DMS53 (cell line): ENCODE data around the gene TRIM14.
"Not testable (repeated sequence)": the region's sequence is repeated elsewhere in the genome, so short reads cannot be mapped to it uniquely, and the experiment has no call there.

Experiments used
- DNase-seq: peaks from one replicate; lab custom pipeline; 2025; lab: John Stamatoyannopoulos, UW

Gene TRIM14

DNA sequence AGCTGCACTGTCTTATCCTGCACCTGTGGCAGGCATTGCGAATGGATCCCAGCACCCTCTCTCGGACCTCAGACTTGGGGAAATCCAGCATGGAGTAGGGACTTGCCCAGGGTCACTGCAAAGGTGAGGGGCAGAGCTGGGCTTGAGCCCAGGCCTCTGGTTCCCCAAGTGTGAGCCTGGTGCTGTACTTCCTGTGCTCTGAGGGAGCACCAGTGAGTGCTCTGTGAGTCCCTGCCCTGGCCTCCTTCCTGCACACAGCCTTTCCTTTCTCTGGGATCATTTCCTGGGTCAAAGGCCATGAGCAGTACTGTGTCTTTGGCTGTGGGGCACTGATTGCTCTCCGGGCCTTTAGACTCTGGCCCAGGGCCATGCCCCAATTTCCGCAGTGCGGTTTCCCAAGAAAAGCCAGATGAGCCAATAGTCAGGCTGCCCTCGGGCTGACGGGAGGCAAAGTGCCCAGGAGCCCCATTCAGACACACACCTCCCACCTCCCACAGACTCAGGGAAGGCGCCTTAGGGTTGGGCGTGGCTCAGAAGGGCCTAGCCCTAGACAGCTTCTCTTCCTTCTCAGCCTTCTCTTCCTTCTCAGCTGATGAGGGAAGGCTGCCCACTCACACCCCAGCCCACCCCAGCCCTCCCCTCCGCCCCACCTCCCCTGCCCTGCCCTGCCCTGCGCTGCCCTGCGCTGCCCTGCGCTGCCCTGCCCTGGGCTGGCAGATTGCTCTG lies 23.3 kb upstream of the TRIM14 start:
- no peak for DNase-seq

DNA sequence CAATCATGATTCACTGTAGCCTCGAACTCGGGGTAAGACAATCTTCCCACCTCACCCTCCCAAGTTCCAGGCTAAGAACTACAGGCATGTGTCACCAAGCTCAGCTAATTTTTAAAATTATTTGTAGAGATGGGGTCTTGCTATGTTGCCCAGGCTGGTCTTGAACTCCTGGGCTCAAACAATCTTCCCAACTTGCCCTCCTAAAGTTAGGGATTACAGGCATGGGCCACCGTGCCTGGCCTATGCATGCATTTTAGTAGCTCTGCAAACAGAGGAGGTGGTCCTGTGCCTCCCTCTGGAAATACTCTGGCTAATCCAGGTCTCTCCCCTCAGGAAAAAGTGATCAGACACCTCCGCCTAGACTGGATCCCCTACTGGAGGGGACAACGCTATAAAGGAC lies 21.5 kb upstream of the TRIM14 start:
- no peak for DNase-seq

GRCh38 chr9:98136489-98136888 lies 17.5 kb upstream of the TRIM14 start:
- DNase-seq, result no peak

GRCh38 chr9:98135938-98136337 lies 16.9 kb upstream of the TRIM14 start:
- DNase-seq, result no peak

DNA sequence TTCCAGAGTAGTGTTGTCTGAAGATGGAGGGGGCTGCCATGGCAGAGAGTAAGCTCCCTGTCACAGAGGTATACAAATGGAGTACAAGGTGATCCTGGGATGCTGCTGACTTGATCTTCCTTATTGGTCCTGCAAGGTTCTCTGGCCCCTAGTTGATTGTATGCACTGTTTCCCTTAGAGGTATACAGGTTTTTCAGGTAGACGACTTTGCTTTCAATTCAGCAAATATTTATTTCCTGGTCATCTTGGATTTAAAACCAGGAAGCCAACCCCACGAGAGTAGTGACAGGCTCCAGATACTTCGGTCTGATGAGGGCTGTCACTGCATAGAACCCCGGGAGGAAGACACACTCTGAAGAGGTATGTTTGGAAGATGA lies 16.5 kb upstream of the TRIM14 start:
- DNase-seq, result peak; percentile 17

GRCh38 chr9:98134702-98135557 lies 15.9 kb upstream of the TRIM14 start:
- DNase-seq, result no peak

DNA sequence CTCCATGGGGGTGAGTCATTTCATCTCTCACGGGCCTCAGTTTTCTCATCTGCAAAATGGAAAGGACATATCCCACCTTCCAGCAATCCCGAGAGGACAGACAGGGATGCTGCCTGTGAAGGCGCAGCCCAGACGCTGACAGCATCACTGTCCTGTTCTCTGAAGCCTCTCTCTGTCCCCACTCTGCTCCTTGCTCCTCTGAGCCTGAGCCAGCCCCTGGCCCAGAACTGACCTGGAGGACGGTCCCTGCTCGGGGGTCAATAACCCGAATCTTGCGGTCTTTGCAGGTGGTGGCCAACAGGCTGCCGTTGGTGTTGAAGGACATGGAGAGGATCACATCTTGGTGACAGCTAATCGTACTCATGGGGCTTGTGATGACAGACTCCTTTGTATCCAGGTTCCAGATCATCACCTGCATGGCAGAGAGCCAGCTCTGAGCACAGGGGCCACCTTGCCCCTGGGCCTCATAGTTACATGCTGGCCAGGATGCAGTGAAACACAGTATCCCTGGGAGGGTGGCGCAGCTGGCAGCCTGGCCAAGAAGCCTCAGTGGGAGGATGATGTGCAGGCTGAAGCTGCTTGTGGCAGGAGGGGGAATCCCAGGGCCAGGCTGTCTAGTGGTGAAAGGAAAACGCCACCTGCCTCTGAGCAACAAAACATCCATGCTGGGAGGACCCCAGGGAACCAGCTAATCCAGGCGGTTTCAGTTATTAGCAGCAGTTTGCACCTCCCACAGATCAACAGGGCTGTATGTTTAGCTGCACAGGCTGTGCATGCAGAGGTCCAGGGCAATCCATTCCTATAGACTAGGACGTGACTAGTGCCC lies 14.0 kb upstream of the TRIM14 start:
- DNase-seq, result peak; percentile 74

DNA sequence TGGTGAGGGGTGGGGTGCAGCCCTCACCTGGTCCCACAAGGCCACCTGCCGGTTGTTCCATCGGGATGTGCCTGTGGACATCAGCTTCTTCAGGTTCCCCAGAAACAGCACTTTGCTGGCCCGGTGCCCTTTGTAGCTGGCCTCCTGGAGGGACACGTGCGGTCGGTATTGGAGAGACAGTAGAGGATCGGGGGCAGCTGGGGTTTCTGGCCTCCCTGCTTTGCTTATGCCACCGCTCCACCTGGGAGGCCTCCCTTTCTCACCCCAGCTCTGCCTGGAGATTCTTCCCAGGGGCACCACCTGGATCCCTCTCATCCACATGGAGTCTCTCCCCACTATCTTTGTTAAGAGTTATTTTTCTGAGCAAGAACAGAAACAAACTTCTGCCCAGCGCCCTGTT lies 13.1 kb upstream of the TRIM14 start:
- no peak for DNase-seq

- no peak for DNase-seq
Observed at GRCh38 chr9:98130576-98131228, 11.7 kb upstream of the TRIM14 start.

- not testable (repeated sequence) for DNase-seq
Observed at GRCh38 chr9:98130060-98130459, 11.0 kb upstream of the TRIM14 start.

- DNase-seq, result no peak
Observed at GRCh38 chr9:98129451-98129881, 10.4 kb upstream of the TRIM14 start.

- DNase-seq, result no peak
Observed at GRCh38 chr9:98128316-98128715, 9.3 kb upstream of the TRIM14 start.

DNA sequence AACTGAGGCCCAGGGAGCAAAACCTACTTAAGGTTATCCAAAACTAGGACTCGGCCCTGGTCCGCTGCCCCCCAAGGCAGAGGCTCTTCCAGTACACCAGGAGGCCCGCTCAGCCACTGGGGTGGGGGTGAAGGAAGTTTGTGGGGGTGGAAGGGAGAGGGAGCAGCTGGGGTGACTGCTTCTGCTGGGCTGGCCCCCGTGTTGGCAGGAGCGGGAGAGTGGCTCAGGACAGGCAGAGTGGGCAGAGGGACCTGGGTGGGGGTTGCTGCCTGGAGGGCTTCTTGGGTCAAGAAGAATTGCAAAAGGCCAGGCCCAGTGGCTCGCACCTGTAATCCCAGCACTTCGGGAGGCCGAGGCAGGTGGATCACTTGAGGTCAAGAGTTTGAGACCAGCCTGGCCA lies 8.2 kb upstream of the TRIM14 start:
- DNase-seq, result no peak

DNA sequence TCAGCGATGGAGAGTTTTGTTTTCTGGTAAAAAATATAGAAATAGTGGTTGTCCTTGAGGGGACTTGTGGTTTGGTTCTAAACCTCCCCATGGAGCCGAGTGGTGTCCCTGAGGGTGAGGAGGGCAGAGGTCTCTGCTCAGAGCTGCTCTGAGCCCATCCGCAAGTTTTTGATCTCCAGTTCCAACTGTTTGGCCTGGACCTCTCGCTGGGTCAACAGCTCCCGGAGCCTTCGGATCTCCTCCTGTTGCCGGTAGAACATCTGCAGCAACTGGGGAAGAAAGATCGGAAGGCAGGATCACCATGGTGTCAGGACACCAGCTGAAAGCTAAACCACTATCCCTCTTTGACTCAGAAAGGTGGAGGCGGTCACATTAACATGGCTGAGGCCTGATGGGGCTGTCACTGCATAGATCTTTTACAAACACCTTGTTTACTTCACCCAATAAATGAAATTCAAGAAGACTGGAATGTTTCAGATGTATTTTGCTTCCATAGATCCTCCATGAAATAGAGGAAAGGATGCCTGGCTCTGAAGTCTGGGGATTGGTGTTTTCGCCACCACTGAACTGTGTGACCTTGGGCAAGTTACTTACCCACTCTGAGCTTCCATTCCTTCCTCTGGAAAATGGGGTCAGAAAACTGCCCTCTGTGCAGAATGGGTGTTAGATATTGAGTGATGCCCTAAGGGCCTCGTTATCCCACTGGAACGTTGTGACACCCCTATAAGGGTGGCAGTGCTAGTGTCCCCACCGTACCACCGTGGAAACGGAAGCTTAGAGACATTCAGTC lies 5.8 kb upstream of the TRIM14 start:
- DNase-seq, result no peak

- not testable (repeated sequence) for DNase-seq
Observed at GRCh38 chr9:98124091-98124490, 5.1 kb upstream of the TRIM14 start.

- DNase-seq, result peak; percentile 62
Observed at GRCh38 chr9:98121058-98121457, 2.0 kb upstream of the TRIM14 start.

DNA sequence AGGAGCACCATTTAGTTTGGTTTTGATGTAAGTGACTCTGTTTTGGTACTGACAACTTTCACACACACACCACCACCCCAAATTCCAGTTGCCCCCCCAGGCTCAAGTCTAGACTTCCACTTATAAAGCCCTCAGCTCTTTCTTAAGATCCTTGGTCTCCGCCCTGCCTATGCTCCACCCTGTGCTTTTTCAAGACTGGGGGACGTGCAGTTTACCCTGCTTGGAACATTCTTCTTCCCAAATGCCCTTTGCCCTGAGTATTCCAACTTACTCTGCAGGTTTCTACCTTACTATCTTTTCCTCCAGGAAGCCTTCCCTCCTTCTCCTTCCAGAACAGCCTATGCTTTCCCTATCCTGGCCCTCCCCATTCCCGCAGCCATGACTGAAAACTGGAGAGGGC lies 1.5 kb upstream of the TRIM14 start:
- no peak for DNase-seq

DNA sequence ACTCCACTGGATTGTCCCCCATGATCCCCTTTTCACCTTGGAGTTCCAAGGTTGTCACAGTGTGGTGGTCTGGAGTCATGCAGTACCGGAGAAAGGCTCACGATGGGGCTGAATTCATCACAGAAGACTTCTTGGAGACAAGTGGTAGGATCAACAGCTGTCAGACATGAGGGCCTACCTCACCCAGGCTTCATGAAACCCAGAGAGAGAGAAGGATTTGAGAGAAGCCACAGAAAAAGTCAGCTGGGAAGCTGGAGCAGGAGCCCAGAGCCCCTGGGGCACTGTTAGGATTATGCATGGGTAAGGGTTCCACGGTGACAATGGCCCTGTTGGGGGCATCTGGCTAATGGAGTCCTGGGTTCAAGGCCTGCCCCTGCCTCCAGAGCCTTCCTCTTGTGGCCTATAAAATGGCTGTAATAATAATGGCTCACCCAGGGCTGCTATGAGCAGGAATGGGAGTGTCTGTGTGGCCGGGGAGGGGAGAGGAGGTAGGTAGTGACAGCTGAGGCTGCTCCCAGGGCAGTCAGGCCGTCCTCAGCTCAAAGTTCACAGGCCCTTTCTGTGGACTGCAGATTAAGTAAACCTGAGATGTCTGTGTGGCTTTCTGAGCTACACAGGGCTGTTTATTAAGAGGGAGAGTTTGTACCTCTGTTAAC lies 910 bp downstream of the TRIM14 start:
- DNase-seq, result peak; percentile 67

GRCh38 chr9:98117097-98117496 lies 1.9 kb downstream of the TRIM14 start:
- DNase-seq, result not testable (repeated sequence)

- DNase-seq, result no peak
Observed at GRCh38 chr9:98109052-98109451, 10.0 kb downstream of the TRIM14 start.
